Ovary (tissue), 9 donors: ENCODE results near the gene FUT7. TPM values are rescaled to one million over a fixed set of nuclear protein-coding genes. Genes with fewer than 3 reads are reported as not detected.

Experiments
- DNase-seq, 5 donors: peaks; one replicate each; pipeline ENCODE4 v3.0.0-alpha.2; 2019 to 2020
- H3K27ac ChIP-seq, 2 donors: fragments of 200-600 bp; one replicate each; pipeline versions ENCODE4 v1.5.1 to v1.8.0; 2019 to 2022
- H3K27me3 ChIP-seq: fragments of 200-600 bp; one replicate; pipeline ENCODE4 v1.8.0; 2022
- H3K36me3 ChIP-seq: fragments of 200-600 bp; sonication (generic); one replicate; pipeline ENCODE4 v1.5.1; 2019
- H3K4me1 ChIP-seq: one replicate; pipeline ENCODE4 v1.8.1; 2013; ENCODE audit warnings: mild to moderate bottlenecking, moderate library complexity; ENCODE audit not compliant: insufficient read depth
- H3K4me3 ChIP-seq: fragments of 200-600 bp; sonication (generic); one replicate; pipeline ENCODE4 v1.5.1; 2017
- H3K9me3 ChIP-seq, 2 donors: fragments of 200-600 bp in 1 of 2; sonication (generic) in 1 of 2; one replicate each; pipeline versions ENCODE4 v1.5.1 to v1.8.1; 2013 to 2019; ENCODE audit warnings: mild to moderate bottlenecking in 1 of 2, moderate library complexity in 1 of 2
- CTCF ChIP-seq, 3 donors: fragments of 450-650 bp in 2 of 3; fragments of 200-600 bp in 1 of 3; IDR thresholded peaks; one replicate each; pipeline versions ENCODE4 v1.5.1 to v1.8.0; 2016 to 2022; ENCODE audit warnings: antibody characterized with exemption in 3 of 3, mild to moderate bottlenecking in 1 of 3
- EP300 ChIP-seq: sonication (generic); formaldehyde crosslinking; IDR thresholded peaks from one replicate; pipeline ENCODE4 v1.6.1; 2017; ENCODE audit warnings: antibody characterized with exemption
- POLR2A ChIP-seq: fragments of 450-650 bp; IDR thresholded peaks from one replicate; pipeline ENCODE4 v1.6.1; 2017; ENCODE audit warnings: antibody characterized with exemption, mild to moderate bottlenecking, moderate library complexity
- WGBS, 3 donors: extraction: QIAGEN DNeasy Blood & Tissue Kit in 1 of 3; methylation state at CpG; one replicate each; pipeline versions ENCODE4 v1.1.5 to v1.1.7; 2013 to 2017; 5-methylcytosine and 5-hydroxymethylcytosine counted together
- intact Hi-C, 4 donors: fragments of 100-400 bp; cut with DNase I; formaldehyde crosslinking; loops; one replicate each; pipeline versions ENCODE4 v1.11.0 to v1.15.1; 2022 to 2023
- polyA plus RNA-seq, 2 donors: library from polyadenylated mRNA; stranded (reverse); fragments of 200-250 nt in 1 of 2; fragments of 350-450 nt in 1 of 2; fragmentation: Illumina TruSeq in 1 of 2; extraction: RNeasy Lipid Tissue Mini Kit (QIAGEN cat#74804) in 1 of 2; gene quantifications; one replicate each; pipeline ENCODE4 v1.2.3, GENCODE V29; 2013 to 2014
- total RNA-seq, 7 donors: library from RNA; depleted of rRNA in 2 of 7; stranded (reverse); fragments of >200 nt in 2 of 7; fragmentation: NEBNext Ultra II Directional in 3 of 7; extraction: Animal tissue kit (Norgen Biotek cat#: 25700) in 3 of 7; gene quantifications; one replicate each; pipeline versions ENCODE4 v1.1.0 to v1.2.4, GENCODE V29; 2016 to 2023
- donor health status: DM: no; HTN: no; CAD: no; lungs with moderate emphysema.
- donor health status: DM: no; HTN: no; CAD: no.
- donor health status: Bipolar disorder and iron deficiency.
- donor health status: DM: yes; HTN: yes; CAD: no.
- donor health status: DM: no; HTN: no; CAD: no.
- donor health status: DM: yes; HTN: yes; CAD: no.

FUT7 gene
- total and polyA plus RNA-seq, 9 donors: 0.07 to 0.08 TPM; not detected in 7

- no peak for TF ChIP-seq EP300
- TF ChIP-seq POLR2A: no peak
- no peak for TF ChIP-seq CTCF (IDR thresholded peaks at IDR 0.05)
- H3K27me3 ChIP-seq: no peaks in the 10 kb centered on the region
- H3K36me3 ChIP-seq: no peaks in the 10 kb centered on the region
- H3K4me1 ChIP-seq: peaks cover 14% of the 10 kb centered on the region
- intact Hi-C loops: no loop called here
- no peaks in the 10 kb centered on the region for H3K9me3 ChIP-seq
- no peak for DNase-seq
- H3K4me3 ChIP-seq: no peak overlapping the region
- no peak overlapping the region for H3K27ac ChIP-seq
- WGBS, 3 donors: 82 to 87% (median 85%) methylated on average over 48 to 54 of the region's 54 CpGs
Observed at GRCh38 chr9:136994180-136994887, 37.6 kb downstream of the FUT7 start.

DNA sequence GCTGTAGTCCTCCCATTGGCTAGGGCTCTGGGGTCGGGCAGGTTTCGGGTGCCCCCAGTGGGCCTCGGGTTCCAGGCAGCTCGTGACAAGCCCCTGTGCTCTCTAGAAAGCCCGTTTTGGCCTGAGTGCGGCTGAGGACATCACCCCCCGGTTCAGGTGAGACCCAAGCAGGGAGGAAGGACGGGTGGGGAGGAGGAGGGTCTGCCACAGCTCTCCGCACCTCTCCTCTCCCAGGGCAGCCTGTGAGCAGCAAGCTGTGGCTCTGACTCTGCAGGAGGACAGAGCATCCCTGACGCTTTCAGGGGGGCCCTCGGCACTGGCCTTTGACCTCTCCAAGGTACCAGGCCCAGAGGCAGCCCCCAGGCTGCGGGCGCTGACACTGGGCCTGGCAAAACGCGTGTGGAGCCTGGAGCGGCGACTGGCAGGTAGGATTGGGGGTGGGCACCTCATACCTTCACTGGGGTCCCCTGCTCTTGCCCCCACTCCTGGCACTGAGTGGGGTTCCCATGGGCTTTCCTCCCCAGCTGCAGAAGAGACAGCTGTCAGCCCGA, 39.0 kb downstream of the FUT7 start:
- no peaks in the 10 kb centered on the region for H3K27me3 ChIP-seq
- H3K9me3 ChIP-seq: no peaks in the 10 kb centered on the region
- peaks cover 14% of the 10 kb centered on the region for H3K4me1 ChIP-seq
- 30 to 40% (median 33%) methylated on average over 17 to 18 of the region's 18 CpGs for WGBS, 3 donors
- intact Hi-C loops: no loop called here
- TF ChIP-seq EP300 (no peak), CTCF (IDR thresholded peaks at IDR 0.05) (no peak), POLR2A (no peak)
- H3K4me3 ChIP-seq: peak overlapping the region; percentile 66
- peak in 1 of 5 donors; percentile 48 for DNase-seq
- H3K36me3 ChIP-seq: no peaks in the 10 kb centered on the region
- peak overlapping the region in 1 of 2 donors; percentile 4 for H3K27ac ChIP-seq

DNA sequence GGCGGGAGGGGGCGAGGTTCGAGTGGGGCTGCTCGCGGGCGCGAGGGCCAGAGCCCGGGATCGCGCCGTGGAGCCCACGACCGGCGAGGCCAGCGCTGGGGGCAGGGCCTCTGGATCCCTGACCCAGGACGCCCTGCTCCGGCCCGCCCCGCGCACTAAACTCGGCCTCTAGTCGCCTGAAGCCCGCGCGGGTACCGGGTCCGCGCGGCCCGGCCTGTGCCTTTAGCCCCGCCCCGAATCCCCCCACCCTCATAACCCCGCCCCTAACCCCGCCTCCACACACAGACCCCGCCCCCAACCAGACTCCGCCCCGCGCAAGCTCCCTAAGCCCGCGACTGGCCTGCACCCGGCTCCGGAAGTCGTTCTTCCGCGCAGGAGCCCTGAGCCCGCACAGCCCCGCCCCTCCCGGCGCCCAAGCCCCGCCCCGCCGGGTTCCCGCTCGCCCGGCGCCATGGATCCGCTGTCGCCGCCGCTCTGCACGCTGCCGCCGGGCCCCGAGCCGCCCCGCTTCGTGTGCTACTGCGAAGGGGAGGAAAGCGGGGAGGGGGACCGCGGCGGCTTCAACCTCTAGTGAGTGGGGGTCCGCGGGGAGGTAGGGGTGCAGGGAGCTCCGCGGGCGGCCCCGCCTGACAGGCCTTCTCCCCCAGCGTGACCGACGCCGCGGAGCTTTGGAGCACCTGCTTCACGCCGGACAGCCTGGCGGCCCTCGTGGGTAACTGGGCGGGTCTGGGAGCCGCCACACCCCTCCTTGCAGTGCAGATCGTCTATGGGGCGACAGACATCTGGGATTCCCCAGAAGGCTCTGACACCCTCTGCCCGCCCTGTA, 39.7 kb downstream of the FUT7 start, which contains the start of gene PAXX:
Gene PAXX, plus strand, starts transcription at position 430 of the 826 bp plus-strand sequence. Its CDS starts 22 bp downstream, at position 452.
- H3K36me3 ChIP-seq: no peaks in the 10 kb centered on the region
- H3K27ac ChIP-seq: peak within 1 kb of the TSS in 1 of 2 donors; percentile 72
- H3K9me3 ChIP-seq: no peaks in the 10 kb centered on the region
- peak; percentile 91 to 95 (median 94) for DNase-seq
- peaks cover 14% of the 10 kb centered on the region for H3K4me1 ChIP-seq
- H3K4me3 ChIP-seq: peak within 1 kb of the TSS; percentile 66
- TF ChIP-seq POLR2A (peak; percentile 24), CTCF (IDR thresholded peaks at IDR 0.05) (no peak)
- intact Hi-C loops: no loop called here
- H3K27me3 ChIP-seq: no peaks in the 10 kb centered on the region
- 0 to 1% (median 1%) methylated on average over 61 to 92 of the region's 92 CpGs for WGBS, 3 donors

DNA sequence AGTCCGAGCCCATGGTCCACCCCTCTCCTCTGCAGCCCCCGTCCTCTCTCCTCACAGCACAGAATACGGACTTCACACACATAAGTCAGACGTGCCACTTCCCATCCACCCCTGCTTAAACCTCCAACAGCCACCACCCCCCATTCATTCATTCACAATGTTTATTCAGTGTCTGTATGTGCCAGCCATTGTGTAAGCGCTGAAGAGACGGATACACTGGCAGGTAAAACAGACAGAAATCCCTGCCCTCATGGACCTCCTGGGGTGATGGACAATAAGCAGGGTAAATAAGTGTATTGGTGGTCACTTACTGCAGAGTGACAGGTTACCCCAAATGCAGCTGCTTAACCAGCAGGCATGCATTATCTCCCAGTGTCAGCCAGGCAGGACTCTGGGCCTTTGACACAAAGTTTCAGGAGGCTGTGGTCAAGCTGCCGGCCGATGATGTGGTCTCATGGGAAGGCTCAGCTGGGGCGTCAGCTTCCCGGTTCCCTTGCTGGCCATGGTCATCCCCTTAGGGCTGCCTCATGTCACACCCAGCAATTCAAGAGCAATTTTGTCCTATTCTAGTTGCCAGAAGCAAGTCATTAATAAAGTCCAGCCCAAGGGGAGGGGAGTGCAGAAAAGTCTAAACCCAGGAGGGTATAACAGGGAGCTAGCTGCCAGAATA, 41.5 kb downstream of the FUT7 start:
- Histone ChIP-seq H3K27ac (no peak overlapping the region), H3K9me3 (no peaks in the 10 kb centered on the region), H3K4me3 (no peak overlapping the region), H3K36me3 (no peaks in the 10 kb centered on the region), H3K27me3 (no peaks in the 10 kb centered on the region), H3K4me1 (peaks cover 5% of the 10 kb centered on the region)
- WGBS, 3 donors: 87 to 92% (median 89%) methylated on average over 10 of the region's 10 CpGs
- no peak for DNase-seq
- intact Hi-C loops: no loop called here
- TF ChIP-seq CTCF (IDR thresholded peaks at IDR 0.05) (no peak), EP300 (no peak), POLR2A (no peak)
